GM19043 (cell line): Measurements from ENCODE around the gene MYLK.

Source experiments
- ATAC-seq: cut with Tn5 transposase; IDR thresholded peaks from one replicate; pipeline ENCODE4 v1.9.1; 2021; ENCODE audit warnings: low read depth; ENCODE audit not compliant: unreplicated experiment

MYLK gene

DNA sequence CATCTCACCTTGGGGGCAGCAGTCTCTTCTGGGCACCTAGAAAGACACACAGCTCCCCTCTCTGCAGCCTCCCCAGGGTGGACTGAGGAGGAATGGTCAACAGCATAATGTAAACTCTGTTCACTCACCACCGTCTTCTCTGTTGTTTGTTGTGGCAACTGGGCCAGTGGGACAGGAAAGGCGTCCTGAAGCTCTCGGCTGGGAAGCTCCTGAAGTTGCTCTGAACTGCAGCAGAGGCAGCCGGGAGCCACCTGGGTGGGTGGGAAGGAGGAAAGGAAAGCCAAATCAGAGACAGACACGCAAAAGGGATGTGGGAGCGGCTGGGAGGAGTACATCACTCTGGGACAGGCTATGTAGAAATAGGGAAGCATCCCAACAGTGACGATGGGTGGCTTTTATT lies 52.7 kb downstream of the MYLK start:
- no peak for ATAC-seq

DNA sequence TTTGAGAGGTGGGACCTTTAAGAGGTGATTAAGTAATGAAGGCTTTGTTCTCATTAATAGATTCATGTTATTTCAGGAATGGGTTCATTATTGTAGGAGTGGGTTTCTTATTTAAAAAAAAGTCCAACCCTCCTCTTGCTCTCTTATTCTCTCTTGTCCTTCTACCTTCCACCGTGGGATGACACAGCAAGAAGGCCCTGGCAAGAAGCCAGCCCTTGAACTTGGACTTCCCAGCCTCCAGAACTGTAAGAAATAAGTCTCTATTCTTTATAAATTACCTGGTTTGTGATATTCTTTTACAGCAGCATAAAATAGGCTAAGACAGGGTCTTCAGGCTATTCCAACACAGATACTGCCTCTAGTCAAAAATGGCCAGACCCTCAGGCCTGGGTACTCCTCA lies 62.2 kb downstream of the MYLK start:
- no peak for ATAC-seq

DNA sequence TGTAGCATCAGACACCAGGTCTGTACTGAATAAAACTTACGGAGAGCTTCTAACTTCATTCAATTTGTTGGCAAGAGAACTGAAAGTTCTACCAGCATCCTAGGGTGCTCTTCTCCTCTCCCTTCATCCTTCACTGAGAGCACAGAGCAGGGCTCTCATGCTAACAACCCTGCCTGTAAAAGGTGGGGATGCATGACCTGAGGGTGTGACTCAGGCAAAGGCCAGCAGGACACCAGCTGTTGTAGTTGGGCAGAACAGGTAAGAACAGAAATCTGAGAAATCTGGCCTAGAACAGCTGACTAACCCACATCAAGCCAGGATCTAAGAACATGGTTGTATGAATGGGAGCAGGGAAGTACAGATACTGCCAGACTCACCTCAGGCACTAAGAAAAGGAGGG lies 64.2 kb downstream of the MYLK start:
- ATAC-seq: no peak

DNA sequence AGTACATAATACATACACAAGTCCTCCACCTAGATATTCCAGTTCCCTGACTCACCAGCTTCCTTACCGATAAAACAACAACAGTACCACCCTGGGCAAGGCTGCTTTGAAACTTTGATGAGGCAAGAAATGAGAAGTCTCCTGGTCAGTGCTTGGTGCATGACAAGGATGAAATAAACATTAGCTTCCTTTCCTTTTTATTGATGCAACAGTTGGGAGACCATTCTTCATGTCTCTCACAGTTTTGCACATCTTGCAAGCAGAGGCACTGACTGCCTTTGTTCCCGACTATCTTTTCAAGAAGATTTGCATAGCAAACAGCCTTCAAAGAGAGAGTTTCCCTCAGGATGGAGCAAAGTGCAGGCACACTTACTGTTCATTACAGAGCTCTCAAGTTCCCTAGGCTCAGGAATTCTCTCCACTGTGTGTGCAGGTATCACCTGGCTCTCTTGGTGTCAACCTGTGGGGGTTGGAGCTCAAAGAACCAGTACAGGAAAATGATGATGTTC lies 65.2 kb downstream of the MYLK start:
- no peak for ATAC-seq

DNA sequence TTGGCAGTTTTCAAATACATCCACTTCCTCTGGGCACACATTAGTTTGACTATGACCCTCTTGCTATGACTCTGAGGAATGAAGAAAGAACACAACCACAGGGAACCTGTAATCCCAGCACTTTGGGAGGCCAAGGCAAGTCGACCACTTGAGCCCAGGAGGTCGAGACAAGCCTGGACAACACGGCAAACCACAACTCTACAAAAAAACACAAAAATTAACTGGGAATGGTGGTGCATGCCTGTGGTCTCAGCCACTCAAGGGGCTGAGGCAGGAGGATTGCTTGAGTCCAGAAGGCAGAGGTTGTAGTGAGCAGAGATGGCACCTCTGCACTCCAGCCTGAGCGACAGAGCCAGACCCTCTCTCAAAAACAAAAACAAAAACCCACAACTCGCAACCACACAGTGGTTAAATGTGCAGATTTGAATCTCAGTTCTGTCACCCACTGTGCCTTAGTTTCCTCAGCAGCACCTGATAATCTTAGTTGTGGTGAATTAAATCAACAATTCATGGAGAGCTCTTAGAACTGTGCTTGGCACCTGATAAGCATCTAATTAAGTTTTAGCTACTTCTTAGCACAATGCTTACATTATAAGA lies 65.7 kb downstream of the MYLK start:
- no peak for ATAC-seq

DNA sequence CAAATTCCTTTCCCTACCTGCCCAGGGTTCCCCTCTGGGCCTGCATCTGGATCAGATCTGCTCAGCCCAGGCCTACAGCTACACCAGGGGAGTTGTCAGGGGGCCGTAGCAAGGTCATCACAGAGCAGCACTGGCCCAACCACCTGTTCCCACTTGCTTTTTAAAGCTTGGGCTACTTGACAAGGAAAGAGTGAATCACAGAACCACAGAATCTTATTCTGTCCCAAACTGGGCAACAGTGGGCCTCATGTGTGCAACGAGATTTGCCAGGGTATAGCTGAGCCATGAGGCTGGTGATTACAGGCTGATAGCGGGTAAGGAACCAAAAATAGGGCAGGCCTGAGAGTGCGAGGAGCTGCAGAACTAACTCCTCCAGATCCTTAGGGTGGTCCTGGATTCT lies 66.7 kb downstream of the MYLK start:
- ATAC-seq: no peak

DNA sequence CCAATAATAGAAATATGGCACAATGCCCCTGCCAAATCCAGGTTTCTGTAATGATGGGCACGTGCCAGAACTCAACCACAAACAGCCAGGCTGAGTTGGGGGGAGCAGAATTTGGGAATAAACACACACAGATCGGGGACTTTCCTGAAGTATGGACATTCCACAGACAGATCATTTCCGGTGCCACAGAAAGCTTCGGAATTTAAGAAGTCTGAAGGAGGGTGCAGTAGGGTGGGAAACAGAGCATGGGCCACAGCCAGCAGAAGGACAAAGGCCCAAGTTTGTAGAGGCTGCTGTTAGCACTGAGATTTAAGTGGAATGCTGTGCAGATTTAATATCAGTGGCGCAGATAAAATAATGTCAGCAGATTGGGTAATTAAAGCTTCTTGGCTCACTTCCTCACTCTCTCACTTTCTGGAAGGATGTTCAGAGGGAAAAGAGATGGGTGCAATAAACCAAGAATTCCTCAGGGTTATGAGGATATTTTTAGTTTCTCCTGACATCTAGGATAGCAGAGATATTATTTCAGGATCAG lies 67.4 kb downstream of the MYLK start:
- ATAC-seq: no peak

DNA sequence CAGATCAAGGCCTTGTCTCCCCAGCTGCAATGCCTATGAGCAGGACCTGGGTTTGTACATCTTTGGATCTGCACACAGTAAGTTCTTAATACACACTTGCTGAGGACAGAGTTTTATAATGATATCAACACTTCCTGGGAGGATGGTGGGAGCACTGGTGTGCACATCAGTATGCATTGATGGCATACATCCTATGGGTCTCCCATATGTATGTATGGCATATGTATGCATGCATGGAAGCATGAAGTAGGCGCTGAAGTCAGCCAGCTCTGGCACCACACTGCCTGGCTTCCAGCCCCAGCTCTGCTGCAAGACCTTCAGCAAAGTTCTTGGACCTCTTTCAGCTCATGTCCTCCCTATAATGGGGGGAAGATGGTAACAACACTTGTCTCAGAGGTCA lies 68.2 kb downstream of the MYLK start:
- ATAC-seq: no peak

DNA sequence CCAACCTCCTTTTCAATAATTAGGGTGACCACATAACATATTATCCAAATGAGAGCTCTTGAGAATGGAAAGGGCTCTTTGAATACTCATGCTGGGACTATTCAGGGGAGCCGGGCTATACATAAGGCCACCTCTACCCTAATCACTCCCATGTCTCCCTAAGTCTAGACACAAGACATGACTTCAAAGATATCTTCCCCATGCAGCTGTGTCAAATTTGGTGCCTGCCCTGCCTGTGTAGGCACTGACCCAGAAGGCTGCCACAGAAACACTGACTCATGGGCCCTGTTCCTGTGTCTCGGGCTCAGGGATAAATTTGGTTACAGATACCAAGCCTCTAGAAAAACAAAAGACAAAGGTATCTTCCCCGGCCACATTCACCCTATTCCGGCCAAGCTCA lies 70.3 kb downstream of the MYLK start:
- no peak for ATAC-seq

DNA sequence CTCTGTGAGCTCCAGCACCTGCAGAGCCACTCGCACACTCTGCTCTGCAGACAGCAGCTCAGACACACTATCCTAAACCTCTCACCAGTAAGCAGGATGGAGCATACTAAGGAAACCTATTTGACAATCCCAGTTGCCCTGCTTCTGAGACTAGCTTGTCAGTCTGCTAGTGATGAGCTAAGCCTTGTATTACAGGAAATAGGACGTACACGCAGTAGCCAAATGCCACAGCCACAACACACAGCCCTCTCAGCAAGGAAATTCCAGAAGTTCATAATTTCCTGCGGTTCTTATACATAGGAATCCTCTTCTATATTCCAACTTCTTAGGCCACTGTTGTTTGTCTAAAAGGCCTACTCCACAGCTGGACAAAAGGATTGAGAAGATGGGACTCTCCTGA lies 74.5 kb downstream of the MYLK start:
- ATAC-seq: no peak

DNA sequence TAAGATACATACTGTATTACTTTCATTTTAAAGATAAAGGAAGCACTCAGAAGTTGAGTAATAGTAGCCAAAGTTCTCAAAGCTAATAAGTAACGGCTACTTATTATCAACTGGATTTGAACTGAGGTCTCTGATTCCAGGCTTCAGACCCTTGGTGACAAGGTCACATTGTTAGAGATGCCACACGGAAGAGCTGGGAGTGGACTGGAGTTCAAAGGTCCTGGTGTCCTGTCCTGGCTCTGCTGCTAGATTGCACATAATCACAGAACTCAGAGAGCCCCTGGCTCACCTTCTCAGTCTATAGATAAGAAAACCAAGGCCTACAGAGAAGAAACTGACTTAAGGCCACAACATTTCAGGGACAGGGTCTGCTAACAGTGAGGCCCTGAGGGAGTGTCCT lies 75.3 kb downstream of the MYLK start:
- no peak for ATAC-seq

DNA sequence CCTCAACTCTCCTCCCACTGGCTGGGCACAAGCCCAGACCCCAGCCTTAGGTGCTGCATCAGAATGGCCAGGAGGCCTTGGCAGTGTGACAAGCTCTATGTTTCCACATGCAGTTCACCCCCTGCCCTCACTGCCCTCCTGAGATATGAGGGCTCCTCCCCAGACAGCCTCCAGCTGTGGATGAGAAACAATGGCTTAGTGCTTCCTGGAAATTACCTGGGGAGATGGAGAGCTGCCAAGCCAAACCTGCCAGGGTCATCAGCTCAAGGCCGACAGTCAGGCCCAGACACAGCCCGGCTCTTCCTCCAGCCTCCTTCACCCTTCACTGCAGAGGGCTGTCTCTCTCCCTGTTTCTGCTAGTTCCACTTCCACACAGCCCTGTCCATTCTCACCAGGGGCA lies 76.3 kb downstream of the MYLK start:
- no peak for ATAC-seq

DNA sequence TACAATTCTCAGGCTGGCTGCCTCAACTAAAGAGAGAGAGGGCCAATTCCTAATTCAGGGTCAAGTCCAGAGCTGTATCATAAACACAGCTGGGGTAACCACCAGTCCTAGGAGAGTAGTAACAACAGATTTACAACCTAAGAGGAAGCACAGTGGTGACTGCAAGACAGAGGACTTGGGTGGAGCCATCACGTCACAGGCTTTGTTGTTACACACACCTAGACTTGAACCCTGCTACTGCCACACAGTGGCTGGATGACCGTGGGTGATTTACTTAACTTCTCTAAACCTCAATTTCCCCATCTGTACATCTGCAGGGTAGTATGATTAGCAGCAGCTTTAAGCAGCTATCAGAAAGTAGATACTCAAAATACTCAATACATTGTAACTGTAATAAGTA lies 78.6 kb downstream of the MYLK start:
- ATAC-seq: no peak

DNA sequence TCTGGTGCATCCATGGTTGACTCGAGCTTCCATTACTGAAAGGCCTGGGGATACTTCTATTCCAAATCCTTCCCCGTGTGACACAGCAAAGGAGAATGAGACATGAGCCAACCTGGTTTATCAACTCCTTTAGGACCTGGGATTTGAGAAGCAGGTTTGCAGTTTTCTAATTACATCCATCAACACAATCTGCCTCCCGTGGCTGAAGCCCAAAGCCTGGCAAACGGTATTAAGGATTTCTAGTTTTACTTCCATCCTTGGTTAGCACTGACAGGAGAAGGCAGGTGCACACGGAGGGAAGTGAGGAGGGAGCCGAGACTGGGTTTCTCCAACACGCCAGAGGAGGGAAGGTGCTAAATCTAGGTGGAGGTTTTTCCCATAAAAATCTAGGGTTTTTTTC lies 79.0 kb downstream of the MYLK start:
- ATAC-seq: no peak

DNA sequence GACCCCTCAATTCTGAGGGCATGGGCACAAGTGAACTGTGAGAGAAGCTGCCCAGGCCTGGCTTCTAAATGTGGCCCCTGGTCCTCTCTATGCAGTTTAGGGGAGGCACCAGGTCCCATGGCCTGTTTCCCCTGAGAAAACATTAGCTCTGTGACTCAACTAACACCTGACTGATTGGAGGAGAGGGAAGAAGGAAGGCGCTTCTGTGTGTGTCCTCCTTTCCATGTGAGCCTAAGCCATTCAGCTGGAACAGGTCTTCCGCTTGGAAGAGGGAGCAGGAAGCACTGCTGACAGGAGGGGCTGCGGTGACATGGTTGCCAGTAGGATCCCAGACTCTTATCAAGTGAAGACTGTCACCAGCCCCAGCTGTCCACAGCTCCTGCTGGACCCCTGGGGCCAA lies 79.5 kb downstream of the MYLK start:
- ATAC-seq: no peak

DNA sequence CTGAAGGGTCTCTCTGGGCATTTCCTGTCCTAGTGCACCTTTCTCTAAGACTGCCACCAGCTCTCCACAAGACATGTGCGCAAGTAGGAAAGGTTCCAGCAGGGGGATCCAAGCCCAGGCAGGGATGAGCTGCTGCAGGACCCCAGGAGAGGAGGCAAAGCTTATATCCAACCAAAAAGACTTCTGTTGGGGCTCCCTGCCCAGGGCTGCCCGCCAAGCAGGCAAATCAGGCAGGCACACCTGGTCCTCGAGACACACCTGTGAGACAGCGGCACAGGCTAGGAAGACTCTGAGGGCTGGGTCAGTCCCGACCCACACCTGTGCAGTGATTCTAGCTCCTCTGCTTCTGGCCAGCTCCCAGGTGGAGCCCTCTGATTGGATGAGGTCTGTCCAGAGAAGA lies 80.6 kb downstream of the MYLK start:
- no peak for ATAC-seq

DNA sequence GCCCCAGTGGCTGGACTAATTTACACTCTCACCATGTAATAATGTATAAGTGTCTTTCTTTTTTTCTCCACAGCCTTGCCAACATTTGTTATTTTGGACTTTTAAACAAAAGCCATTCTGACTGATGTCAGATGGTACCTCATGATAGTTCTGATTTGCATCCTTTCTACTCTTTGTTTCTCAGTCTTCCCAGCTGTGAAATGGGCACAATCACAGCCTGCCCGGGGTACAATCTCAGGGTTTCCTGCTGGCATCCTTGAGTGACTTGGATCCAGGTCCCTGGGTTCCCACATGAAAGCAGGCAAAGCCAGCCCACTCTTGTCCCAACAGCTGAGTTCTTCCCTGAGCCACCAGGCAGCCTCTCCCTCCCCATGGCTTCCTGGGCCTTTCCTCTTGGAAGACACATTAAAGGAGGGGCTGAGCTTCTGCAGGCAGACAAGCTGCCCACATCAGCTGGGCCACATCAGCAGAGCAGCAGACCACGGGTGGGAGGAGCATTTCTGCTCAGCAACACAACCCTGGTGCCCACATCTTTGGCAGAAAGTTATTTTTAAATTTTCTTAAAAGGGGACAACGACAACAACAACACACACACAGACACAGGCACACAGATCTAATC lies 82.0 kb downstream of the MYLK start:
- no peak for ATAC-seq

DNA sequence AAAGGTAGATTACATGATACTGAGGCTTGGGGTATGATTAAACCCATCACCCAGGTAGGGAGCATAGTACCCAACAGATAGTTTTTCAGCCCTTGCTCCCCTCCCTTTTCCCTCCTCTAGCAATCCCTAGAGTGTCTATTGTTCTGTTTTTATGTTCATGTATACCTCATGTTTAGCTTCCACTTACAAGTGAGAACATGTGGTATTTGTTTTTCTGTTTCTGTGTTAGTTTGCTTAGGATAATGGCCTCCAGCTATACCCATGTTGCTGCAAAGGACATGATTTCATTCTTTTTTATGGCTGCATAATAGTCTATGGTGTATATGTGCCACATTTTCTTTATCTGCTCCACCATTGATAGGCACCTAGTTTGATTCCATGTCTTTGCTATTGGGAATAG lies 82.7 kb downstream of the MYLK start:
- no peak for ATAC-seq

DNA sequence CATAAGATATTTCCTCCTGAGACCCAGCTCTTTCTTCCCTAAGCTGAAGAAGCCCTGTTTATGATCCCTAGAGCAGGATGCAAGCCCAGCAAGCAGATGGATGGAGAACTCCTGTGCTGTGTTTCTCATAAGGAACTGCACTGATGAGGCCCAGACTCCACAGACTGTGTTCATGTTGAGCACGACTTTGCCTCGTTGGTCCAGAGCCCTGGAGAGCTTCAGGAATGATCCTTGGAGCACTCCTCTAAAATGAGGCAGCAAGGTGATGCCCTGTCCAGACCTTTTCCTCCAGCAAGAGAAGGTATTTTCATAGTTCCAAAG lies 83.8 kb downstream of the MYLK start:
- ATAC-seq: no peak

DNA sequence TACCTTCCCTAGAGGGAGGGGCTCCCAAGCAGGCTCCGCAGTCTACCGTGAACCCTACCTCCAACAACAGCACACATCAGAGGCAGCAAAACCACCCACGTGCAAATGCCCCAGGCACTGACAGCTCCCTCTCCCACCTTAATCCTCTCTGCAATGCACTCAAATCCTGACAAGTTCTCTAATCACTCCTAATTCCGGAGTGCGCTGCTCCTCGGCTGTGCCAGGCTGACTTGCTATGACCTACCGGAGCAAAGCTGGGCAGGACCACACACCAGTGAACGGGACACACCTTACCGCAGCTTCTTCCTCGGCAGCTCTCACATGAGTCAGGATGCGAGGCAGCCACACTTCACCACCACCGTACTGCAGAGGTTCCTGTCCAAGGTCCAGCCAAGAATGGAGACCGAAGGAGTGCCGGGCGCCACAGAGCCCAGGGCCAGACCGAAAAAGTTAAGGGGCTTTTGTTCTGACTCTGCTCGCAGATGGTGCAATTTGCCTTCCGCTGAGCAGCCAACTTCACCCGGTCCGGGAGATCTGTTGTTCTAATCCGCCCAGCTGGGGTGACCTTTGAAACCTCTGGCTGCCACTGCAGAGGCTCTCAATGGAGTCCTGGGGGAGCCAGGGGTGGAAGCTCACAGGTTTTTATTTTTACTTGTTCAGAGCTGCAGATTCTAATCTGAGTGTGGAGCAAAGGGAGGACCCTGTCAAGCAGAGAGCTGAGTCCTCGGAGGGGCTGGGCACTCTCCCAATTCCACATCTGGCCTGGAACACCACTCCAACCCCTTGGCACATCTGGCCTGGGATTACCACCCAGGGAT lies 84.4 kb downstream of the MYLK start:
- ATAC-seq: no peak

DNA sequence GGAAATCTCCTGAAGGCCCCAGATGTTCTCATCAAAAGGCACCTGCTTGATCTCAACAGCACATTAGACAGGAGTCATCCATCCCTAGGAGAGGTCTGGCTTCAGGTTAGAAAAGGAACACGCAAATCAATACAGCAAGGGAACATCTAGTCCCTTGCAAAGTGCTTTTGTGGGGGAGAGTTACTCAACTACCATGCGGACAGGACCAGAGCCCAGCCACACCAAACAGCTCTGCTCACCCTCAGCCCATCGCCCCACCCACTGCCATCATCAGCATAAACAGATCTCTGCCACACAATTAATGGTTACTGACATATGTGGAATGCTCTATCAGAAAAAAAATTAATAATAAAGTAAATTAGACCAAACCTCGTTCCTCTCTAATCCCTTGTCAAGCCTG lies 85.6 kb downstream of the MYLK start:
- ATAC-seq: no peak
